Upper lobe of right lung (tissue), 1 donor: ENCODE data around the gene BMF. TPM values are rescaled to one million over a fixed set of nuclear protein-coding genes. Genes with fewer than 3 reads are reported as not detected.

ENCODE experiments used
- ATAC-seq: fragments of 200-7000 bp; cut with Tn5 transposase; one replicate; pipeline ENCODE4 v1.9.1; 2020; ENCODE audit warnings: mild to moderate bottlenecking, moderate library complexity
- DNase-seq: peaks from one replicate; pipeline ENCODE4 v3.0.0-alpha.2; 2020
- H3K27ac ChIP-seq: fragments of 200-600 bp; one replicate; pipeline ENCODE4 v1.8.0; 2022
- H3K27me3 ChIP-seq: fragments of 200-600 bp; one replicate; pipeline ENCODE4 v1.8.0; 2022; ENCODE audit warnings: mild to moderate bottlenecking
- H3K36me3 ChIP-seq: fragments of 200-600 bp; one replicate; pipeline ENCODE4 v1.8.0; 2022
- H3K4me1 ChIP-seq: fragments of 200-600 bp; one replicate; pipeline ENCODE4 v1.8.0; 2022
- H3K4me3 ChIP-seq: fragments of 200-600 bp; one replicate; pipeline ENCODE4 v1.8.0; 2022; ENCODE audit warnings: mild to moderate bottlenecking
- H3K9me3 ChIP-seq: fragments of 200-600 bp; one replicate; pipeline ENCODE4 v1.8.0; 2022
- CTCF ChIP-seq: fragments of 200-600 bp; IDR thresholded peaks from one replicate; pipeline ENCODE4 v1.8.0; 2022; ENCODE audit warnings: antibody characterized with exemption
- intact Hi-C: fragments of 100-400 bp; cut with DNase I; formaldehyde crosslinking; loops from one replicate; pipeline ENCODE4 v1.11.0; 2022
- total RNA-seq: library from RNA; stranded (reverse); fragmentation: NEBNext Ultra II Directional; extraction: Animal tissue kit (Norgen Biotek cat#: 25700); gene quantifications from one replicate; pipeline ENCODE4 v1.2.1, GENCODE V29; 2021
- donor health status: DM: no; HTN: yes; CAD: no; lungs with severe emphysema.

BMF gene
- total RNA-seq, 1 donor from 2014 or later: 15.4 TPM

GRCh38 chr15:40092256-40092978 is 16.3 kb downstream of the BMF start:
- Histone ChIP-seq H3K4me3 (no peak overlapping the region), H3K9me3 (no peaks in the 10 kb centered on the region), H3K36me3 (peaks cover 14% of the 10 kb centered on the region), H3K27me3 (no peaks in the 10 kb centered on the region), H3K27ac (peak overlapping the region; percentile 76), H3K4me1 (peaks cover 71% of the 10 kb centered on the region)
- intact Hi-C loops: no loop called here
- TF ChIP-seq CTCF: no peak
- peak; percentile 70 for ATAC-seq
- DNase-seq: peak; percentile 74

GRCh38 chr15:40091861-40092255 is 16.8 kb downstream of the BMF start:
- peaks cover 14% of the 10 kb centered on the region for H3K36me3 ChIP-seq
- peak overlapping the region; percentile 76 for H3K27ac ChIP-seq
- intact Hi-C loops: no loop called here
- no peaks in the 10 kb centered on the region for H3K27me3 ChIP-seq
- H3K4me3 ChIP-seq: no peak overlapping the region
- ATAC-seq (no peak), DNase-seq (no peak)
- TF ChIP-seq CTCF: no peak
- H3K4me1 ChIP-seq: peaks cover 65% of the 10 kb centered on the region
- H3K9me3 ChIP-seq: no peaks in the 10 kb centered on the region

- no peak overlapping the region for H3K27ac ChIP-seq
- DNase-seq: peak; percentile 53
- H3K4me1 ChIP-seq: peaks cover 59% of the 10 kb centered on the region
These were observed 17.8 kb downstream of the BMF start for GRCh38 chr15:40090774-40091455.

GRCh38 chr15:40088929-40089755 is 19.5 kb downstream of the BMF start:
- Histone ChIP-seq H3K36me3 (peaks cover 14% of the 10 kb centered on the region), H3K27me3 (no peaks in the 10 kb centered on the region), H3K27ac (no peak overlapping the region), H3K4me1 (peaks cover 41% of the 10 kb centered on the region), H3K9me3 (no peaks in the 10 kb centered on the region), H3K4me3 (no peak overlapping the region)
- intact Hi-C loops: no loop called here
- DNase-seq: peak; percentile 27
- no peak for TF ChIP-seq CTCF
- ATAC-seq: no peak

More at GRCh38 chr15:40090774-40091455, 17.8 kb downstream of the BMF start:
- no peak for TF ChIP-seq CTCF
- no peak for ATAC-seq
- no peaks in the 10 kb centered on the region for H3K9me3 ChIP-seq
- intact Hi-C loops: no loop called here
- peaks cover 14% of the 10 kb centered on the region for H3K36me3 ChIP-seq
- no peak overlapping the region for H3K4me3 ChIP-seq
- no peaks in the 10 kb centered on the region for H3K27me3 ChIP-seq

- Histone ChIP-seq H3K27me3 (no peaks in the 10 kb centered on the region), H3K36me3 (peaks cover 14% of the 10 kb centered on the region), H3K4me1 (peaks cover 32% of the 10 kb centered on the region), H3K4me3 (no peak overlapping the region), H3K27ac (peak overlapping the region; percentile 8), H3K9me3 (no peaks in the 10 kb centered on the region)
- DNase-seq: peak; percentile 60
- ATAC-seq: peak; percentile 10
- TF ChIP-seq CTCF: no peak
- intact Hi-C loops: no loop called here
These were observed 20.4 kb downstream of the BMF start for GRCh38 chr15:40087991-40088928.
